Stimulated activated CD4-positive, alpha-beta T cell treated with anti-CD3 and anti-CD28 coated beads, TNF-alpha, amount 100 ng/mL, for 4 hours (primary cell): ENCODE data around the gene LRP10.
"Not testable (repeated sequence)": the region's sequence is repeated elsewhere in the genome, so short reads cannot be mapped to it uniquely, and the experiment has no call there.

ENCODE experiments used
- DNase-seq, 3 experiments: peaks; one replicate each; pipeline ENCODE4 v3.0.0-alpha.2; 2020; ENCODE audit warnings: low read depth in 3 of 3

LRP10 gene

DNA sequence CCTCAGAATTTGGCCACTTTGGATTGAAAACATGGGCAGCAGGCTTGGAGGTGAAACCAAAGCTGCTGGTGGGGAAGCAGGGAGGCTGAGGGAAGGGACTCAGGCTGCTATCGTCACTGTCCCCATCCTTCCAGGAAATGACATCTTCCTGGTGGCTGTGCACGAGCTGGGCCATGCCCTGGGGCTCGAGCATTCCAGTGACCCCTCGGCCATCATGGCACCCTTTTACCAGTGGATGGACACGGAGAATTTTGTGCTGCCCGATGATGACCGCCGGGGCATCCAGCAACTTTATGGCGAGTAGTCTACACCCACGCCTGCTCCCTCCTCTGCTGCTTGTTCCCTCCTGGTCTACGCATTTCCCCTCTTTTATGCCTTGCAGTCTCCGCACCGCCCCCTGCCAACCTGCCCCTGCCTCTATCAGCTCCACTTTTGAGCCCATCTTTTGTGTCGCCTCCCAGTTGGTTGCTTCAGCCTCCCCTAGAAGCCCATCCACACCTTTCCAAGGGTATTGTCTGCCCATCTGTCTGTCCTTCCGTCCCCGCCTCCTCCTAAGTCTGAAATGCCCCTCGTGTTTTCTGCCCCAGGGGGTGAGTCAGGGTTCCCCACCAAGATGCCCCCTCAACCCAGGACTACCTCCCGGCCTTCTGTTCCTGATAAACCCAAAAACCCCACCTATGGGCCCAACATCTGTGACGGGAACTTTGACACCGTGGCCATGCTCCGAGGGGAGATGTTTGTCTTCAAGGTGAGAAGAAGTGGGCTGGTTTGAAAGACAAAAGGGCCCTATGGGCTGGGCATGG is 28.2 kb upstream of the LRP10 start:
- no peak for DNase-seq

DNA sequence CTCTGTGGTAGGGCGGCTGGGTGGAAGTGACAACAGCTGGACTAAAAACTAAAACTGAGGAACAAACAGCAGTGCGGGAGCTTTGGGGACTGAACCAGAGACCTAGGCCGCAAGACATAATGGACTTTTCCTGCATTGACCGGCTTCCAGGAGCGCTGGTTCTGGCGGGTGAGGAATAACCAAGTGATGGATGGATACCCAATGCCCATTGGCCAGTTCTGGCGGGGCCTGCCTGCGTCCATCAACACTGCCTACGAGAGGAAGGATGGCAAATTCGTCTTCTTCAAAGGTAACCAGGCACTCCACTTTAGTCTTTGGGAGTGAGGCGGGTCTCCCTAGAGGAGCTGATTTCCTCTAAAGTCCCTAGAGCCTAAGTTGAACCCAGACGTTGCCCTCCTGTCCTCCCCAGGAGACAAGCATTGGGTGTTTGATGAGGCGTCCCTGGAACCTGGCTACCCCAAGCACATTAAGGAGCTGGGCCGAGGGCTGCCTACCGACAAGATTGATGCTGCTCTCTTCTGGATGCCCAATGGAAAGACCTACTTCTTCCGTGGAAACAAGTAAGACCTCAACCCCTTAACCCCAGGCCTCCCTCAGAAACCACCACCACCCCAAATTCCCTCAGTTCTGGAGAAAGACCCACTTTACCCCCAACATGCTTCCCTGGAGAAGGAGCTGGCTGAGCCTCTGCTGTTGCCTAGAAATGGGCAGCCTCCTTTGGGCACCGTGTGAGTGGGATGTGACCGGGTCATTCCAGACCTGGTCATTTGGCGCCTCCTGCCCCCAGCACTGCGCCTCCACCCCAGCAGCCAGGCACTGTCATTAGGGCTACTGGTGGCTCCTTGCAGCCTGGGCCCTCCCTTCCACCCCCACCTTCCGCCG is 27.1 kb upstream of the LRP10 start:
- DNase-seq: no peak

DNA sequence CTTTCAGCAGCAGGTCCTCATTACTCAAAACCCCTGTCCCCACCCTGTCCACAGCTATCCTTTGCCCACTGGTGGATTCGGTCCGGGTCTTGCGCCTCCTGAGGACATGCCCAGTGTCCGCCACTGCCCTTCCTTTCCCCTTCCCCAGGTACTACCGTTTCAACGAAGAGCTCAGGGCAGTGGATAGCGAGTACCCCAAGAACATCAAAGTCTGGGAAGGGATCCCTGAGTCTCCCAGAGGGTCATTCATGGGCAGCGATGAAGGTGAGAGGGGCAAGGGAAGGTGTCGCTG is 26.5 kb upstream of the LRP10 start:
- DNase-seq: no peak

DNA sequence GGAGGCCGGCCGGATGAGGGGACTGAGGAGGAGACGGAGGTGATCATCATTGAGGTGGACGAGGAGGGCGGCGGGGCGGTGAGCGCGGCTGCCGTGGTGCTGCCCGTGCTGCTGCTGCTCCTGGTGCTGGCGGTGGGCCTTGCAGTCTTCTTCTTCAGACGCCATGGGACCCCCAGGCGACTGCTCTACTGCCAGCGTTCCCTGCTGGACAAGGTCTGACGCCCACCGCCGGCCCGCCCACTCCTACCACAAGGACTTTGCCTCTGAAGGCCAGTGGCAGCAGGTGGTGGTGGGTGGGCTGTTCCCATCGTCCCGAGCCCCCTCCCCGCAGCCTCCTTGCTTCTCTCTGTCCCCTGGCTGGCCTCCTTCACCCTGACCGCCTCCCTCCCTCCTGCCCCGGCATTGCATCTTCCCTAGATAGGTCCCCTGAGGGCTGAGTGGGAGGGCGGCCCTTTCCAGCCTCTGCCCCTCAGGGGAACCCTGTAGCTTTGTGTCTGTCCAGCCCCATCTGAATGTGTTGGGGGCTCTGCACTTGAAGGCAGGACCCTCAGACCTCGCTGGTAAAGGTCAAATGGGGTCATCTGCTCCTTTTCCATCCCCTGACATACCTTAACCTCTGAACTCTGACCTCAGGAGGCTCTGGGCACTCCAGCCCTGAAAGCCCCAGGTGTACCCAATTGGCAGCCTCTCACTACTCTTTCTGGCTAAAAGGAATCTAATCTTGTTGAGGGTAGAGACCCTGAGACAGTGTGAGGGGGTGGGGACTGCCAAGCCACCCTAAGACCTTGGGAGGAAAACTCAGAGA is 25.5 kb upstream of the LRP10 start:
- no peak for DNase-seq

DNA sequence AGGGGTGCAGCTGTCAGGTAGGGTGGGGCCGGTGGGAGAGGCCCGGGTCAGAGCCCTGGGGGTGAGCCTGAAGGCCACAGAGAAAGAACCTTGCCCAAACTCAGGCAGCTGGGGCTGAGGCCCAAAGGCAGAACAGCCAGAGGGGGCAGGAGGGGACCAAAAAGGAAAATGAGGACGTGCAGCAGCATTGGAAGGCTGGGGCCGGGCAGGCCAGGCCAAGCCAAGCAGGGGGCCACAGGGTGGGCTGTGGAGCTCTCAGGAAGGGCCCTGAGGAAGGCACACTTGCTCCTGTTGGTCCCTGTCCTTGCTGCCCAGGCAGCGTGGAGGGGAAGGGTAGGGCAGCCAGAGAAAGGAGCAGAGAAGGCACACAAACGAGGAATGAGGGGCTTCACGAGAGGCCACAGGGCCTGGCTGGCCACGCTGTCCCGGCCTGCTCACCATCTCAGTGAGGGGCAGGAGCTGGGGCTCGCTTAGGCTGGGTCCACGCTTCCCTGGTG is 24.7 kb upstream of the LRP10 start:
- no peak for DNase-seq

DNA sequence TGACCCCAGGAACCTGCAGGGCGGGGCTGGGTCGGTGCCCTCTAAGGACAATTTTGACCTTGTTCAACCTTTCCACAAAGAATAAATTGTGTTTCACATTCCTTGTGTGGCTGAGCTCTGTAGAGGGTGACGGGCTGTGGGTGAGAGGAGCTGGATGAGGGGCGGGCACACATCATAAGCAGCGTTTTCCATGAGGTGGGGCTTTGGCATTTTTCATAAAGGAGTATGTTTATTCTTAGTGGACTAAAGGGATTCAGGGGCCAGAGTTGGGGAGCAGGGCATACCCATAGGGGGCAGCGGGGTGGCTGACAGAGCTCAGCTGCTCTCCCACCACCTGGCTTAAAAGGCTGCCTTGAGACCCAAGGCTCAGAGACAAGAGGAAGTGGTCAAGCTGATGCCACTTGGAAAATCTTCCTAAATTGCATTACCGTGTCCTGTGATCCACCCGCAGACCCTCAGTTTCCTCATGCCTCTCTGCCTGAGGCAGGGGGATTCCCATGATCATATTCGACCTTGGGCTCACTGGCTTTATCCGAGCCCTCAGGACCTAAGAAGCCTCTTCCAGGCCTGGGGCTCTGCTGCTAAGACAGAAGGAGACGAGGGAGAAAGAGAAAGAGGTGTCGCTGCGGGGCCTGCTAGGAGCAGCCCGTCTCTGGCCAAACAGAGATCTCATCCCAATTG is 23.7 kb upstream of the LRP10 start:
- no peak for DNase-seq

DNA sequence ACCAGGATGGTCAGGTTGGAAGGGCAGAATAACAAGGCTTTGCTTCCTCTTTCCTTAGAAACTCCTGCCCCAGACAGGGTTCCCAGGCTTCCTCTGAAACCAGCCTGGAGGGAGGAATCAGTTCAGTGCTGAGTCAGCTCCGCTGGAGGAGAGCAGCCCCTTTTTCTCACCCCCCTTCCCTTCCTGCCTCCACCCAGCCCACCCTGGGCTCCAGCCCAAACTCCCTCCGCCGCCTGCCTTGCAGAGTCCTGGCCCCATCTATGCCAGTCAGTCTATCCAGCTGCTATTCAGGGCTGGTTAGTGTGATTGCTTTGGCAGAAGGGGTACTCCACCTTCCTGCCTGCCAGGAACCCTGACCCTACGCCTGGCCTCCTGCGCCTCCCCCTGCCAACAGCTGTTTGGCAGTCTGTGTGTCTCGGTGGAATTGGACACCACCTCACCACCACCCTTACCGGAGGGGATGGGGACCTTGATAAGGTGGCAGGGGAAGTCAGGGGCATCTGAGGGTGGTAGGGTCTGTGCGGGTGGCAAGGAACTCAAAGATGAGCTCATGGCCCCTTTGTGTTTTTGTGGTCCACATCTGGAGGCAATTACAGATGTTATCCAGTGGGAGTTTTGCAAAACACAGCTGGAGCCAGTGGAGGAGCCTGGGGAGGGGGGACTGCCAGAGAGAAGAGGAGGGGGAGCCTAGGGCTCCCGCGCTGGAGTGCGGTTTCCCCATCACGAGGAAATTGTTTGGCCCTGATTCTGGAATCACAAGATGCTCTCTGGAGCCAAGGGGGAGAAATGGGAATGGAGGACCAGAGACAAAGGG is 23.0 kb upstream of the LRP10 start:
- DNase-seq: no peak

DNA sequence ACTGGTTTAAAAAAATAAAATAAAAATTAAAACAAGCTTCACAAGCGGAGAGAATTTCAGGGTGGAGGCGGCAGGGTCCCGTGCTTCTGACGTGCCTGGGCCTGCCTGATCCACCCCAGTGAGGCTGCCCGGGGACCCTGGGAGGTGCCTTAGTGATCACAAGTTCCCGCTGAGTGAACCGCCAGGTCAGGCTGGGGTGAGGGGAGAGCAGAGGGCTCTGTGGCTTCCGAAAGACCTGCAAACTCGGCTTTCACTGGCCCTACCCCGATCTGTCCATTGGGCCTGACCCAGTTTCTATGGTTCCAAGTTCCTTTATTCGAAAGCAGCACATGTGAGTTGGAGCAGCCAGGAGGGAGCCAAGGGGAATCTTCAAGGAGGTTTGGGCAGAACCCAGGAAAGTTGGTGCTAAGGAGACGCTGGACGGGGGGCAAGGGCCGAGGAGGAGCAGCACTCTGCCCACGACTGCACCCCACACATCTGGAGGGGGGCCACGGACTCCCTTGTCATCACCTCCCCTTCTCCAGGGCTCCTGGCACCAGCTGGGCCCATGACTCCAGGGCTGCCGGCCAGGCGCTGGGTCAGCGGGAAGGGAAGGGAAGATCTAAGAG is 22.2 kb upstream of the LRP10 start:
- DNase-seq: no peak

DNA sequence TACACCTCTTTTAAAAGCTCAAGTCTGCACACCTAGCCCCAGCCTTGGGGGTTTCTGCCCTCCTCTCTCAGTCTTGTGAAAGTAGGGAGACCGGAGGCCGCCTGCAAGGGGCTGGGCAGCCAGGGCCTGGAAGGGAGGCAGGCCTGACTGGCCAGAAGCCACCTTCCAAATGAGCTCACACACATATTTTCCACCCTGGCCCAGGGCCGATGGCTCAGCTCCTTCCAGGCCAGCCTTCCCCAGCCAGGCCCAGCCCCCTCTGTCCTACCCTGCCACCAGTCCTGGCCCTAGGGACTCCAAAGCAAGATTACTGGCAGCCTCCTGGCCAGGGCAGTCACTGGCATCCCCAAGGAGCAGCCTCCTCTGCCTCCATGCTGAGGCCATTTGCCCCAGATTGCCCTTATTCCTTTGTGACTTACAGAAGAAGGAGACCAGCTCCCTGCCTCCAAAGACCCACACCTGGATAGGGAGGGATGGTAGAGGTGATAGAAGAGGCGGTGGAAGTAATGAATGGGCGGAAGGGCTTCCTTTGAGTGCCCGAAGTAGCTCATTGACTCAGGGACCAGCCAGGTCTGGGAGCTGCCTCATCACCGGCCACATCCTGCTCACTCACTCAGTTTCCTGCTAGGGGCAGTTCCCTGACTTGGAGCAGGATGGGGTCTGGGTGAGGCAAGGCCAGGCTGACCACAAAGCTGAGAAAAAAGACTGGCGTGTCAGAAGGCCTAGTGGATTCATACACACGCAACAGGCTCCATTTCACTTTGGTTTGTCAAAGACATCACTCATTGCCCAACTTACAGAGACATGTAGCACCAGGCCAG is 20.4 kb upstream of the LRP10 start:
- DNase-seq: no peak

DNA sequence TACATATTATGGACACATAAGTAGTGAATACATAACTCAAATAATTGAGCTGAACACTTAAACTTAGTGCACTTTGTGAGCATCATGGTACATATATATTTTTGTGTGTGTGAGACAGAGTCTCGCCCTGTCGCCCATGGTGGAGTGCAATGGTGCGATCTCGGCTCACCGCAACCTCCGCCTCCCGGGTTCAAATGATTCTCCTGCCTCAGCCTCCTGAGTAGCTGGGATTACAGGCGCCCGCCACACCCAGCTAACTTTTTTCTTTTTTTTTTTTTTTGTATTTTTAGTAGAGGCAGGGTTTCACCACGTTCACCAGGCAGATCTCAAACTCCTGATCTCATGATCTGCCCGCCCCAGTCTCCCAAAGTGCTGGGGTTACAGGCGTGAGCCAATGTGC is 19.4 kb upstream of the LRP10 start:
- not testable (repeated sequence) for DNase-seq

DNA sequence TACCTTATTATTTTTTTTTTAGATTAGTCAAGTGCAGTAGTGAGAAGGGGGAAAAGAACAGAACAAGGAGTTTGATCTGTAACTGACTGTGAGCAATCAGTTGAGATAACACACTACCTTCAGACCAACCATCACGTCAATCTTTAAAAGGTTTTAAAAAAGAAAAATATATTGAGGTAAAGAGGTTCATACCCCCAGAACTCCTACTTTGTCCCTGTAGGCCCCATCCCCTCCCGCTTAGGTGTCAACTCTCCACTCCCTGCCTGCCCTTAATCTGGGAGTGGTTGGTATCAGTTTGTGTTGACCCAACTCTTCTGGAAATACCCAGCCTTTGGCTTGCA is 19.0 kb upstream of the LRP10 start:
- DNase-seq: no peak

DNA sequence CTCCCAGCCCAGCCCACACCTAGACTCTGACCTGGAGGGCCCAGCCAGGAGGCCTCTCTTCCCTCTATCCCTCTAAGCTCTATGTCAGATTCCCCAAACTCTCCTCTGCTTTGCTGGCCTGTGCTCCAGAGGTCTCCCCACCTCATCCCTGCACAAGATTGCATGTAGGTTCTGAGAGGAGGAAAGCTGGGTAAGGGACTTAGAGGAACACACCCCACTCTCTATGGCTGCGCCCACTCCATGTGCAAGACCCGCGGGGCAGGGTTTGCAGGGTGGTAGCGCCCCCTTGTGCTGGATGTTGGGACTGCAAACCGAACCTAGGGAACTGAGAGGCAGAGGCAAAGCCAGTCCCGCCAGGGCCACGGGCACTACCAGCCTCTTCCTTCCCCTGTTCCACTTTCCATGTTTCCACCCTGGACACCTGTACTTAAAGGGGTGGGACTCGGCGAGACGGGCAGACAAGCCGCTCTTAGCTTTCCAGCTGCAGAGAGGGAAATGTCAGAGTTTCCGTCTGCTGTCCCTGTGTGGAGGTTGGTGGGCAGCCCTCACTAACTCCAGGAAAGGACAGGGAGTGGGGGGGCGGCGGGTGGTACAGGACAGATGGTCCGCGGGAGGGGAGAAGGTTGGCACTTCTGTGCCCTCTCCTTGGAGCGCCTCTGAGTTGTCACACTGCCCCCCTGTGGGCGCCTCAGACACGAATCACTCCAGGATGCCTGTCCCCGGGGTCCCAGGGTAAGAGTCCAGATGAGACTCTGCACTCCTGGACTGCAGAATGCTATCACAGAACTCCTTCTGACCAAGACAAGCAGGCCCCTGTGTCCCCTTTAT is 18.4 kb upstream of the LRP10 start:
- DNase-seq: peak; percentile 85 to 96 (median 85)

DNA sequence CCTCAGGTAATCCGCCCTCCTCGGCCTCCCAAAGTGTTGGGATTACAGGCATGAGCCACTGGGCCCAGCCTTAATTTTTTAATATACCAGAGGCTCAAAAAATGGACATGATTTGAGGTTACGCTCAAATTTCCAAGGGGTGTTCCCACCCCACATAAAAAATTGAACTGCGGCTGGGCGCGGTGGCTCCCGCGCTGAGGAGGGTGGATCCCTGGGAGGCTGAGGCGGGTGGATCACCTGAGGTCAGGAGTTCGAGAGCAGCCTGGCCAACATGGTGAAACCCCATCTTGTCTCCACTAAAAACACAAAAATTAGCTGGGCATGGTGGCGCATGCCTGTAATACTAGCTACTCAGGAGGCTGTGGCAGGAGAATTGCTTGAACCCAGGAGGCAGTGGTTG is 17.2 kb upstream of the LRP10 start:
- DNase-seq: not testable (repeated sequence)

DNA sequence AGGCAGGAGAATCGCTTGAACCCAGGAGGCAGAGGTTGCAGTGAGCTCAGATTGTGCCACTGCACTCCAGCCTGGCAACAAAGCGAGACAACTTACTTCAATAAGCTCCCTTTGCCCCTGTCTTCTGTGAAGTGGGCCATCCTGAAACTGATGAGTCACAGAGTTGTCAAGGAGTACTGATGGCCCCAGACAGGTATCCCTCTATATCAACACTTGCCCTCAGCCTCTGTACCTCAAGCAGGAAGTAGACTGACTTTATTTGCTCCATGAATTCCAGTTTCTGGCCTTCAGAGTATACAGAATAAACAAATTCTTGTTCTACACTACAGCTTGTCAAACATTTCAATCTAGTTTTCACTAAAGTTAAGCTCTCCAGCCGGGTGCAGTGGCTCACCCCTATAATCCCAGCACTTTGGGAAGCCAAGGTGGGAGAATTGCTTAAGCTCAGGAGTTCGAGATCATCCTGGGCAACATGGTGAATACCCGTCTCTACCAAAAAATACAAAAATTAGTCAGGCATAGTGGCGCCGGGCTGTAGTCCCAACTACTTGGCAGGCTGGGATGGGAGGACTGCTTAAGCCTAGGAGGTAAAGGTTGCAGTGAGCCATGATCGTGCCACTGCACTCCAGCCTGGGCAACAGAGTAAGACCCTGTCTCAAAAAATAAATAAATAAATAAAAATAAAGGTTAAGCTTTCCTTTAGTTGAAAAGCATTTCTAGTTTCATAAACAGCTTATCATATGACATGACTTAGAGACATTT is 16.4 kb upstream of the LRP10 start:
- DNase-seq: no peak

DNA sequence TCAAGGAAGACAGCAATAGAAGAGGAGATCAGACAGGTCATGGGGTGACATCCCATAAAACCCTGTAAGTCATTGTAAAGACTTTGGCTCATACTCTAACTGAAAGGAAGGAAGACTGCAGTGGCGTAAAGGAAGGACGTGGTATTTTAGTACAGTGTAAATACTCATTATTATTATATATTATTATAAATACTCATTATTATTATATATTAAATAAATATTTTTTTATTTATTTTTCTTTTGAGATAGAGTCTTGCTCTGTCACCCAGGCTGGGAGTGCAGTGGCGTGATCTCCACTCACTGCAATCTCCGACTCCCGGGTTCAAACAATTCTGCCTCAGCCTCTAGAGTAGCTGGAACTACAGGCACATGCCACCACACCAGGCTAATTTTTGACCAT is 15.1 kb upstream of the LRP10 start:
- no peak for DNase-seq

DNA sequence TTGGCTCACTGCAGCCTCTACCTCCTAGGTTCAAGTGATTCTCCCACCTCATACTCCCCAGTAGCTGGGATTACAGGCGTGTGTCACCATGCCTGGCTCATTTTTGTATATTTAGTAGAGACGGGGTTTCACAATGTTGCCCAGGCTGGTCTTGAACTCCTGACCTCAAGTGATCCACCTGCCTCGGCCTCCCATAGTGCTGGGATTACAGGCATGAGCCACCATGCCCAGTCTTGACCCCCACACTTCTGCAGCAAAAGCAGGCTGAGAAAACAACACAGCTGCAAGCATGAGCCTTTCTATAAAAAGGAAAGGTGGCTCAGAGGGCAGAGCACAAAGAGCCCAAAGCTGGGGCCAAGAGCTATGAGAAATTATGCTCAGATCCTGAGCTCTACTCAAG is 11.2 kb upstream of the LRP10 start:
- DNase-seq: not testable (repeated sequence)

DNA sequence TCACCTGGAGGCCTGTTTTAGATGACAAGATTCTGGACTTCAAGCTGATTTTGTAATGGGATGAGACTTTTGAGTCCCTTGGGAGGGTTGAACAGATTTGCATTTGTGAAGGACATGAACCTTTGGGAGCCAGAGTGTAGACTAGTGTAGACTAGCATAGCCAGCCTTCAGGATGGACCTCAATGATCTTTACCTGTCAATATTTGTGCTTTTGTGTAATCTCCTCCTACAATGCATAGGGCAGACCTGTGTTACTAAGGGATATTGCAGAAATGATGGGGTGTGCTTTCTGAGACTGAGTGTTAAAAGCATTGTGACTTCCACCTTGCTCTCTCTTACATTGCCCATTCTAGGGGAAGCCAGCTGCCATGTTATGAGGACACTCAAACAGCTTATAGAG is 9.9 kb upstream of the LRP10 start:
- DNase-seq: no peak

DNA sequence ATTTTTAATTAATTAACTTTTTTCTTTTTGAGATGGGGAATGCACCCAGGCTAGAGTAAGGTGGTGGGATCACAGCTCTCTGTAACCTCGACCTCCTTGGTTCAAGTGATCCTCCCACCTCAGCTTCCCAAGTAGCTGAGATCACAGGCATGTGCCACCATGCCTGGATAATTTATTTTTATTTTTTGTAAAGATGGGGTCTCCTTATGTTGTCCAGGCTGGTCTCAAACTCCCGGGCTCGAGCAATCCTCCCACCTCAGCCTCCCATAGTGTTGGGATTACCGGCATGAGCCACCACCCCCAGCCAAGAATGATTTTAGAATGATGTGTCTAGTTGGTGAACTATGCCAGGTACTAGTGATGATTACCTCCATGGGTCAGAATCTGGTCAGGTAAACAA is 6.6 kb upstream of the LRP10 start:
- DNase-seq: no peak
